Muscle of leg (tissue), 16 donors: Measurements from ENCODE around the gene PURB. TPM values are rescaled to one million over a fixed set of nuclear protein-coding genes. Genes with fewer than 3 reads are reported as not detected.
A peak's percentile ranks its signal among the peaks of the same experiment; 100 is the strongest.
"Not testable (repeated sequence)": the region's sequence is repeated elsewhere in the genome, so short reads cannot be mapped to it uniquely, and the experiment has no call there.

Experiments
- DNase-seq: peaks from one replicate; pipeline ENCODE4 v3.0.0; 2013
- H3K27ac ChIP-seq: one replicate; pipeline ENCODE4 v1.5.1; 2013; ENCODE audit warnings: mild to moderate bottlenecking, low read length, control low read depth
- H3K27me3 ChIP-seq: one replicate; pipeline ENCODE4 v1.6.1; 2013; ENCODE audit warnings: low read length; ENCODE audit not compliant: control insufficient read depth, insufficient read depth
- H3K36me3 ChIP-seq: one replicate; pipeline ENCODE4 v1.6.1; 2013; ENCODE audit warnings: low read length; ENCODE audit not compliant: control insufficient read depth, insufficient read depth
- H3K4me1 ChIP-seq: one replicate; pipeline ENCODE4 v1.6.1; 2013; ENCODE audit warnings: low read length; ENCODE audit not compliant: control insufficient read depth, insufficient read depth
- H3K4me3 ChIP-seq: one replicate; pipeline ENCODE4 v1.5.1; 2013; ENCODE audit warnings: low read length, control low read depth
- H3K9me3 ChIP-seq: replicated peaks from 2 replicates; pipeline ENCODE4 v1.6.1; 2013; ENCODE audit warnings: low read depth, low read length; ENCODE audit not compliant: control insufficient read depth
- WGBS: methylation state at CpG from one replicate; pipeline ENCODE4 v1.1.5; 2013; ENCODE audit warnings: missing lambda C conversion rate; ENCODE audit not compliant: insufficient coverage; 5-methylcytosine and 5-hydroxymethylcytosine counted together
- long read RNA-seq, 11 donors: transcript quantifications; one replicate each; lab custom pipeline, GENCODE V29; 2026
- polyA plus RNA-seq, 8 donors: library from polyadenylated mRNA; unstranded; fragments of 120-200 nt; gene quantifications; one replicate each; pipeline versions ENCODE4 v1.2.1 to v1.2.3, GENCODE V29; 2013; ENCODE audit warnings: inconsistent platforms in 1 of 8, low replicate concordance in 1 of 8; ENCODE audit not compliant: insufficient read length in 8 of 8, insufficient read depth in 1 of 8
- total RNA-seq: library from RNA; stranded (reverse); fragments of 120-200 nt; gene quantifications from one replicate; pipeline ENCODE4 v1.2.4, GENCODE V29; 2013

PURB gene
- total RNA-seq, result 18.6 TPM
- polyA plus RNA-seq, result 10 to 100 TPM; 19.2 to 41.2 (median 31.1) TPM
- long read RNA-seq, donor 1, full-length matches to known transcripts, result 22 of 22 reads
- long read RNA-seq, donor 1, partial matches to known transcripts, result 0 of 22 reads
- long read RNA-seq, donor 1, other reads (novel, unspliced or antisense), result 0 of 22 reads
- long read RNA-seq, donor 2, full-length matches to known transcripts, result 5 of 5 reads
- long read RNA-seq, donor 2, partial matches to known transcripts, result 0 of 5 reads
- long read RNA-seq, donor 2, other reads (novel, unspliced or antisense), result 0 of 5 reads
- long read RNA-seq, donor 3, full-length matches to known transcripts, result 47 of 47 reads
- long read RNA-seq, donor 3, partial matches to known transcripts, result 0 of 47 reads
- long read RNA-seq, donor 3, other reads (novel, unspliced or antisense), result 0 of 47 reads
- long read RNA-seq, donor 4, full-length matches to known transcripts, result 44 of 44 reads
- long read RNA-seq, donor 4, partial matches to known transcripts, result 0 of 44 reads
- long read RNA-seq, donor 4, other reads (novel, unspliced or antisense), result 0 of 44 reads
- long read RNA-seq, donor 5, full-length matches to known transcripts, result 86 of 86 reads
- long read RNA-seq, donor 5, partial matches to known transcripts, result 0 of 86 reads
- long read RNA-seq, donor 5, other reads (novel, unspliced or antisense), result 0 of 86 reads
- long read RNA-seq, donor 6, full-length matches to known transcripts, result 61 of 61 reads
- long read RNA-seq, donor 6, partial matches to known transcripts, result 0 of 61 reads
- long read RNA-seq, donor 6, other reads (novel, unspliced or antisense), result 0 of 61 reads
- long read RNA-seq, donor 7, full-length matches to known transcripts, result 48 of 48 reads
- long read RNA-seq, donor 7, partial matches to known transcripts, result 0 of 48 reads
- long read RNA-seq, donor 7, other reads (novel, unspliced or antisense), result 0 of 48 reads
- long read RNA-seq, donor 8, full-length matches to known transcripts, result 37 of 37 reads
- long read RNA-seq, donor 8, partial matches to known transcripts, result 0 of 37 reads
- long read RNA-seq, donor 8, other reads (novel, unspliced or antisense), result 0 of 37 reads
- long read RNA-seq, donor 9, full-length matches to known transcripts, result 55 of 55 reads
- long read RNA-seq, donor 9, partial matches to known transcripts, result 0 of 55 reads
- long read RNA-seq, donor 9, other reads (novel, unspliced or antisense), result 0 of 55 reads
- long read RNA-seq, donor 10, full-length matches to known transcripts, result 81 of 81 reads
- long read RNA-seq, donor 10, partial matches to known transcripts, result 0 of 81 reads
- long read RNA-seq, donor 10, other reads (novel, unspliced or antisense), result 0 of 81 reads
- long read RNA-seq, donor 11, full-length matches to known transcripts, result 46 of 46 reads
- long read RNA-seq, donor 11, partial matches to known transcripts, result 0 of 46 reads
- long read RNA-seq, donor 11, other reads (novel, unspliced or antisense), result 0 of 46 reads

DNA sequence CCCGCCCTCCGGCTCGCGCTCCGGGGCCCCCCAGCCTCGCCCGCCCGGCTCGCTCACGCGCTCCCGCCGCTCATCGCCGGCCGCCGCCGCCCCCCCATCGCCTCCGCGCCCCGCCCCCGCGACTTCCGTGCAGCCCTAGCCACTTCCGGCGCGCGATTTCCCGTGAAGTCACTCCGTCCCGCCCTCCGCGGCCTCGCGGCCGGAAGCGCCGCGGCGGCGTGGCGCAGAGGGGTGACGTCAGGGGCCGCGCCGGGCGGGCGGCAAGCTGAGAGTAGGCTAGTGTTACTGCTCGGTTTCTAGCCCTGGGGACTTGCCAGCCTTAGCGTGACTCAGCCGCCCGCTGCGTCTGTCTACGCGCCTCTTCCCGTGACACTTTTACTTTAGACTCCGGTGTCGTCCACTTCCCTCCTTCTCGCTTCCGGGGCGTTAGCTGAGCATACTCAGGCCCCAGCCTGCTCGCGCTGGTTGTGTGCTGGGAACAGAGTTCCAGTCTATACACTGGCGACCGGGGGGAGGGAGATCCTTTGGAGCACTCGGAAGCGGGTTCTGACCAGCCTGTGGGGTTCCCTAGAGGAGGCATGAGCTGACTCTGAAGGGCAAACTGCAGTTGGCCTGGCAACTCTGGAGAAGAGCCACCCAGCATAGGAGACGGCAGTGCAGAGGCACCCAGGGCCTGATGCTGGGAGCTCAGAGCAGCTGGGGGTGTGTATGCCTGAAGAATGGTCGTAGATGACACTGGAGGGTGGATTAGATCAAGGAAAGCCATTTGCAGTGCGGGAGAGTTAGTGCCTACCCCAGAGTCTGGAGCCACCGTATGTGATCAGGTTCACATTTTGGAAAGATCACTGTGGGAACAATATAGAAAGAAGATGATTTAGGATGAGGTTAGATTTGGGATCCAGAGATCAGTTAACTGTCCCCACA lies at the start of gene PURB:
TSS of gene PURB (minus strand) at position 137 of the 924 bp plus-strand sequence. CDS start 182 bp downstream, outside the sequence.
- DNase-seq, result peak; percentile 98
- H3K4me1 ChIP-seq, result peaks cover 43% of the 10 kb centered on the region

DNA sequence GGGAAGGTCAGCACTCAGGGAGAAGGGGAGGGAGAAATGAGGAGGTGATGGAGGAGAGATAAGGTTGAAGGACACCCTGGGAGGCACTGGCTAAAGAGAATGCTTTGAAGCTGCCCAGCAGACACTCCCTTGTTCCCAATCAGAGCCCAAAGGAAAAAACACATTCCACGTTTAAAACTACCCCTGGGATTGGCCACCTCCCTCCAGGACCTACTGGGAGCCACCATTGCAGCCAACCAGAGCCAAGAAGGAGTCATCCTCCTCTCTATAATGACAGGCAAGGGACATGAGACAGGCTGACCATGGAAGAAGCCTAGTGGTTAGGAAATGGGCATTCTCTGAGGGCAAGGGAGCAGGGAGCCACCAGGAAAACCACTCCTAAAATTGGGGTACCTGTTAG lies 49.7 kb upstream of the PURB start:
- no peak overlapping the region for H3K27ac ChIP-seq
- peaks cover 14% of the 10 kb centered on the region for H3K27me3 ChIP-seq
- no peaks in the 10 kb centered on the region for H3K36me3 ChIP-seq
- H3K4me3 ChIP-seq, result no peak overlapping the region
- H3K9me3 ChIP-seq, result no peaks in the 10 kb centered on the region
- WGBS, result no CpG with 5 or more reads among the region's 1 CpG
- DNase-seq, result no peak
- no peaks in the 10 kb centered on the region for H3K4me1 ChIP-seq

More for the DNA sequence above, at the start of gene PURB:
- peaks cover 14% of the 10 kb centered on the region for H3K36me3 ChIP-seq
- H3K9me3 ChIP-seq, result no peaks in the 10 kb centered on the region
- H3K4me3 ChIP-seq, result peak within 1 kb of the TSS; percentile 94
- WGBS, result under 1% methylated on average over 67 of the region's 72 CpGs
- H3K27ac ChIP-seq, result peak within 1 kb of the TSS; percentile 99
- no peaks in the 10 kb centered on the region for H3K27me3 ChIP-seq

DNA sequence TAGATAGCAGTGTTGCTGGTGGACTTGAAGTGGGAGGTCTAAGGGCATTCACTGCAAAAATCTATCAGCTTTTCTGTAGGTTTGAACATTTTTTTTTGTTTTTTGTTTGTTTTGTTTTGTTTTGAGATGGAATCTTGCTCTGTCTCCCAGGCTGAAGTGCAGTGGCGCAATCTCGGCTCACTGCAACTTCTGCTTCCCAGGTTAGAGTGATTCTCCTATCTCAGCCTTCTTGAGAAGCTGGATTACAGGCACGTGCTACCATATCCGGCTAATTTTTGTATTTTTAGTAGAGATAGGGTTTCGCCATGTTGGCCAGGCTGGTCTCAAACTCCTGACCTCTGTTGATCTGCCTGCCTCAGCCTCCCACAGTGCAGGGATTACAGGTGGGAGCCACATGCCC lies 49.2 kb upstream of the PURB start:
- H3K4me1 ChIP-seq, DNase-seq, H3K9me3 ChIP-seq, H3K4me3 ChIP-seq, H3K27ac ChIP-seq, H3K36me3 ChIP-seq: not testable (repeated sequence)
- WGBS, result 73% methylated on average over 3 of the region's 5 CpGs
- peaks cover 14% of the 10 kb centered on the region for H3K27me3 ChIP-seq

DNA sequence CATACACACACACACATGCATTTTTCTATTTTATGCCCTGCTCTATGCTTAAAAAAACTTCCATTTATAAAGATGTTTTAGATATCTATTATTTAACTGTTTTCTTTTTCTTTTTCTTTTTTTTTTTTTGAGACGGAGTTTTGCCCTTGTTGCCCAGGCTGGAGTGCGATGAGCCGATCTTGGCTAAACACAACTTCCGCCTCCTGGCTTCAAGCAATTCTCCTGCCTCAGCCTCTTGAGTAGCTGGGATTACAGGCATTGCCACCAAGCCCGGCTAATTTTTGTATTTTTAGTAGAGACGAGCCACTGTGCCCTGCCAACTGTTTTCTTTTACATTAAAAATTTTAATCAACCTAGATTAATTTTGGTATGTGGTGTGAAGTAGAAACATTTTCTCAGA lies 45.6 kb upstream of the PURB start:
- Histone ChIP-seq H3K4me3 (no peak overlapping the region), H3K4me1 (no peaks in the 10 kb centered on the region)
- WGBS, result 86% methylated on average over 3 of the region's 6 CpGs

DNA sequence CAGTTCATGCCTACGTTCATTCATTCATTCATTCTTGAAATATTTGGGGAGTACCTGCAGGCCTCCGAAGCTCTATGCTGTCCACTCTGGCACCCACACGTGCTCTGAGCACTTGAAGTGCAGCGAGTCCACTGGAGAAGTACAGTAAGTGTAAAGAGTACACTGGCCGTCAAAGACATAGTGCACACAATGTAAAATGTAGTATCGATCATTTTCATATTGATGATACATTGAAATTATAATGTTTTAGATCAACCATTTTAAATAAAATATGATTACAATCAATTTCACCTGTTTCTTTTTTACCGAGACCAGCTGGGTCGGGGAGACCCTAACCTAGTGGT lies 37.0 kb upstream of the PURB start:
- 50% methylated on average over 2 of the region's 8 CpGs for WGBS

More for the DNA sequence above, 45.6 kb upstream of the PURB start:
- Histone ChIP-seq H3K27me3 (peaks cover 3% of the 10 kb centered on the region), H3K9me3 (no peaks in the 10 kb centered on the region), H3K27ac (no peak overlapping the region), H3K36me3 (no peaks in the 10 kb centered on the region)
- no peak for DNase-seq

GRCh38 chr7:44921607-44922350 lies 36.4 kb upstream of the PURB start:
- Histone ChIP-seq H3K9me3 (no peaks in the 10 kb centered on the region), H3K27me3 (no peaks in the 10 kb centered on the region), H3K4me1 (no peaks in the 10 kb centered on the region), H3K36me3 (no peaks in the 10 kb centered on the region), H3K27ac (no peak overlapping the region), H3K4me3 (no peak overlapping the region)
- 59% methylated on average over 7 of the region's 14 CpGs for WGBS
- DNase-seq, result peak; percentile 63

More for the DNA sequence above, 37.0 kb upstream of the PURB start:
- no peaks in the 10 kb centered on the region for H3K9me3 ChIP-seq
- H3K4me3 ChIP-seq, result no peak overlapping the region
- H3K4me1 ChIP-seq, result no peaks in the 10 kb centered on the region
- H3K27ac ChIP-seq, result no peak overlapping the region
- DNase-seq, result no peak
- no peaks in the 10 kb centered on the region for H3K27me3 ChIP-seq
- H3K36me3 ChIP-seq, result no peaks in the 10 kb centered on the region

GRCh38 chr7:44920119-44920518 lies 34.8 kb upstream of the PURB start:
- Histone ChIP-seq H3K9me3 (no peaks in the 10 kb centered on the region), H3K4me1 (no peaks in the 10 kb centered on the region), H3K36me3 (no peaks in the 10 kb centered on the region), H3K4me3 (no peak overlapping the region), H3K27me3 (no peaks in the 10 kb centered on the region), H3K27ac (no peak overlapping the region)
- DNase-seq, result no peak
- 70% methylated on average over 2 of the region's 3 CpGs for WGBS

GRCh38 chr7:44918029-44918428 lies 32.7 kb upstream of the PURB start:
- H3K4me3 ChIP-seq, result no peak overlapping the region
- no peaks in the 10 kb centered on the region for H3K27me3 ChIP-seq
- H3K9me3 ChIP-seq, result no peaks in the 10 kb centered on the region
- H3K36me3 ChIP-seq, result no peaks in the 10 kb centered on the region
- no peak for DNase-seq
- peaks cover 3% of the 10 kb centered on the region for H3K4me1 ChIP-seq
- no peak overlapping the region for H3K27ac ChIP-seq
